SU-DHL-6 (cell line): ENCODE measurements around the gene ADCYAP1R1.

Experiments used
- CTCF ChIP-seq: fragments of 200-600 bp; sonication (generic); IDR thresholded peaks from one replicate; pipeline ENCODE4 v1.5.1; 2017; ENCODE audit warnings: antibody characterized with exemption, mild to moderate bottlenecking, low read length, moderate library complexity; ENCODE audit not compliant: insufficient read depth, poor library complexity, severe bottlenecking
- EZH2phosphoT487 ChIP-seq: fragments of 200-600 bp; sonication (generic), shearing (Covaris generic); conservative IDR thresholded peaks from 2 replicates; pipeline ENCODE4 v1.6.1; 2018; ENCODE audit warnings: mild to moderate bottlenecking, antibody characterized with exemption, low read length, moderate library complexity, mixed read lengths

GRCh38 chr7:31014826-31015225 lies 37.3 kb upstream of the ADCYAP1R1 start:
- TF ChIP-seq CTCF: no peak
- TF ChIP-seq EZH2phosphoT487: no peak
